ENCODE data around the gene C20orf204.

GRCh38 chr20:64003960-64004725 is 31.8 kb upstream of the C20orf204 start:
- TF ChIP-seq CTCF (conservative IDR thresholded peaks at IDR 0.05 in 1 of 2, IDR thresholded peaks at IDR 0.05 in 1 of 2; ENCODE audit: extremely low read depth in 1 of 2, insufficient read depth in 1 of 2, low read depth in 1 of 2, low read length in 2 of 2) (no peak), EZH2 (IDR thresholded peaks at IDR 0.05; ENCODE audit: borderline replicate concordance, low read length) (no peak)
